Measurements from ENCODE around the gene MCF2L2.

The MCF2L2 gene

DNA sequence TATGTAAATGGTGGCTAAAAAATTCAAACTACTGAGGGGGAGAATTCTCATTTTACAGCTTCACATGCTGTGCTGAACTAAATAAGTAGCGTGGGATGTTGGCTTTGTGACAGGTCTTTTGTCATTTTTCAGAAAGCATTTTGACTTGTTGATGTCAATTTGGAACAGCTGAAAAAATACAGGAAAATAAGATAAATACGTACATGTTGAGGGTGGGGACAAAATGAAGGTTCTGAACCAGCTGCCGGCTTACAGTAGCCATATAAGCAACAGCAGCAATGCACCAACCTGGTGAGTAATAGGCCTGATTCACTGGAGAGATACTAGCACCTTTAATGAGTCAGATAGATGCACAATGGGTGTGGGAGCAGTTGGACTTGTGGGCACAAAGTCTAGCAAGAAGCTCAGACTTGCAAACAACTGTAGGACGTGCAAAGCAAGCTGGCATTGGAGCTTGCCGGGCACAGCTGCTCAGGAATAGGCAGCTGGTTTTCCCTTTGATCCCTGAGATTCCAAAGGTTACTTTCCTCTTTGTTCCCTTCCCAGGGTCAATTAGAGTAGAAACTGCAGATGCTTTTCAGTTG, 162.5 kb downstream of the MCF2L2 start:
- no peak for DNase-seq (ENCODE audit: low spot score)

DNA sequence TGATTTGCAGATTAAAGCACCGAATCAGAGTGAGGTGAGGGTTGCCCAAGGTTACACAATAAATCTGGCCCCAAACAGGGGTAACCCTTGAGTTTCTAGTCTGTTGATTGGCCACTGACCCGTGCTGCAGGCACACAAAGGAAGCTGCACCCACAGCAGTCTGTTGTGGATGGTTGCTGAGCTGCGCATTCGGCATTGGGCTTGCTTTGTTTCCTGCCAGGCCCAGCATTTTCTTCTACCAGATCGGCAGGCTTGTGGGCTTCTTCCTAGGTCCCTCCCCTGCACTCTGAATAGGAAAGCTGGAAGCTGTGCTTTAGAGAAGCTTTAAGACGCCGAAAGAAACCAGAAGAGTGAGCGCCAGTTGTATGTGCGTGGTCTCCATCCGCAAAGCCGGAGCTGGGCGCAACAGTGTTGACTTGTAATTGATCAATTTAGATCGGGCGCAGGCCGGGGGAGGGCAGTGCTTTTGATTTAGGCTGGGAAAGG, 163.2 kb downstream of the MCF2L2 start:
- no peak for DNase-seq (ENCODE audit: low spot score)

DNA sequence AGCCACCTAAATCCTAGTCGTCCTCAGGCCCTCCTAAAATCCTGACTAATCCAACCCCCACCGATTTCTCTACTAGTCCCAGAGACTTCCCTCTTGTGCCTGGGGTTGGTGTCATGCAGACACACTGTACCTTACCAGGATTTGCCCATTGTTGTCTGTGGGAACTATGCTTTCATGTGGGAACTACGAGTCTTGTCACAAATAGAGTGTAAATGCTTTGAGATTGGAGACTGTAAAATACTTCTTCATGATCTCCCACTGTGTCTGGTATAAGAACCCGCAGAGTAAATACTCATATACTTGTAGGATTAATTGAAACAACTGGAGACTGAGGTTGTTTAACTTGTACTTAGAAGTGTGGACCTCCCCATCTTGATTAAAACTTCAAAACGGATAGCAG, 164.2 kb downstream of the MCF2L2 start:
- no peak for DNase-seq (ENCODE audit: low spot score)

DNA sequence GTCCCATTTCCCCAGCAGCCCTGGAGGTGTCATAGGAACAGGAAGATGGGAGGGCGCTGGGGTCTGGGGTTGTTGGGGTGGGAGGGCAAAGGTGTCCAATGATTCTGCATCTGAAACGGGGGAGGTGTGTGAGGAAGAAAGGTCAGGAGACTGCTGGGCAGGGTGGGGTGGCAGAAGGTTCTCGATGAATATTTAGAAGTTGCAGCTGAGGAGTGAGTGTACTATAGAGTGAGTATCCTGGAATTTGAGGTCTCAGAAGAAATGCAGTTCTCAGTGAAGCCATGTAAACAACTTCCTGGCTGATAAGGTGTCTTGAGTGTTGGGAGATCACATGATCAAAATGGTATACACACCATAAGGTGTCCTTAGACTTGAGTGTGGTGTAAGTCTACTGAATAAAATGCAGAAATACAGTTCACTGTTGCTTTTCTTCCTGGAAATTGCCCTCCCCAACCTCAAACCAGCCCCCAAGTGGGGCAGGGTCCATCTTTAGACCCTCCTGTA, 165.5 kb downstream of the MCF2L2 start:
- no peak for DNase-seq (ENCODE audit: low spot score)

DNA sequence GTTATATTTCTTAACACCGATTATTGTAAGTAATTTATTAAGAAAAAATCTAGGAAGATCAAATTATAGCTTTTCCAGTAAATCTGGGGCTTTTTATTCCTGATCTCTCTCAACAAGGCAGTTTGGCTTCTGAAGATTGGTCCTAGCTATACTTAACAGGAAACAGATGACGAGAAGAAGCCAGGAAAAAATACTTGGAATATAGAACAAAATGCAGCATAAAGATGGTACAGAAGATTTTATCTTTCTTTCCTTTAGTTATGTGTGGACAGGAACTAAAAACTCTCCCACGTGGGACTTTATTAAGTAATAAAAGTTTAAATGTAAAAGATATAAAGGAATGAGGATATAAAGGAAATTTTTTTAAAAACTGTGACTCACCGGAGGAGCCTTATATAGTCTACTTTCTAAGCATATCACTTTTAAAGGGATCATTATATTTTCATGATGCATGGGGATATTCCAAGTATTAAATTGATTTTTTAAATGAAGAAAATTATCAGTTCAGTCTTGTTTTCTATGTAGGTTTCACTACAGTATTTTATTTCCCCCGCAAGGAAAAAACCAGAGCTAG, 167.2 kb downstream of the MCF2L2 start:
- no peak for DNase-seq (ENCODE audit: low spot score)

DNA sequence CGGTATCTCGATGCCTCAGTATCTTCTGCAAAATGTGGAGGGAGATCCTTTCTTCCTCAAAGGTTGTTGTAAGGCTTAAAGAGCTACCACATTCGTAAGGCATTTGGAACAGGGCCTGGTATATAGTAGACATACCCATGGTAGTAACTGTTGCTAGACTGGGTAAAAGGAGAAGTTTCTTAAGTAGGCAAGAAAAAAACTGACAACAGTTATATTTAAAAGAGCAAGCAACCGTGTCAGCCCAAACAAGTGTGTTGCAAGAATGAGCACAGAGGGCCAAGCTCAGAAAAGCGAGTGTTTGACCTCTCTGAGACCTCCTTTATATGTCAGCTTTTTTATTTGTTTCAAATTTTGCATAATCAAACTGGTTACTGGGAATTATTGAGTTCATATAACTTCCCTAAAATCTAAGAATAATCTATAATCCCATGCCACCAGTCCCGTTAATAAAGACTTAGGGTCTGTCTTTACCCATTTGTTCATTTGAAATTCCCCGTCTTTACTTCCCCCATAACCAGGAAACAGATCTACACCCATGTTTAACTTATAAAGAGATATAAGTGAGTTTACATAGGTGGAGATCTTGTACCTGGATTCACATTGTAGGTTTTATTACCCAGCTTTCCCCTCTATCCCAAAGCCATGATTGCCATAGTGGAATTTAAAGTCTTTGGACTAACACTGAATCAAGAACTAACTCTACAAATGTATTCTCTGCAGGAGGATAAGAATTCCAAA, 168.1 kb downstream of the MCF2L2 start:
- no peak for DNase-seq (ENCODE audit: low spot score)

DNA sequence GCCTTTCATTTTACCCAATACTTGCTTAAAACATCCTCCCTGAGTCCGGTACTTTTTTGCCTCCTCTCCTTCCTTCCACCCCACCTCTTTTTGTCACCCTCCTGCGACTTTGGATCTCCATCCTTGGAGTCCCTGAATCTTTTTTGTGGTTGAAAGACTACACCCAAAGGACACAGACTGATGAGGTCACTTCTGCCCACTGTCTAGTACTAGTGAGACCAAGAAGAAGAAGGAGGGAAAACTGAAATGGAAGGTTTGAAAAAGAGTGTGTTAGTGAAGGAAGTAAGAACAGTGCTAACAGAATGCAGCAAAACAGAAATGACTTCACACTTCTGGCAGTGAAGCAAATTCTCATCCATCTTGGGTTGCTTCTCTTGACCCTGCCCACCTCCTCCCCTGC, 168.8 kb downstream of the MCF2L2 start:
- no peak for DNase-seq (ENCODE audit: low spot score)

DNA sequence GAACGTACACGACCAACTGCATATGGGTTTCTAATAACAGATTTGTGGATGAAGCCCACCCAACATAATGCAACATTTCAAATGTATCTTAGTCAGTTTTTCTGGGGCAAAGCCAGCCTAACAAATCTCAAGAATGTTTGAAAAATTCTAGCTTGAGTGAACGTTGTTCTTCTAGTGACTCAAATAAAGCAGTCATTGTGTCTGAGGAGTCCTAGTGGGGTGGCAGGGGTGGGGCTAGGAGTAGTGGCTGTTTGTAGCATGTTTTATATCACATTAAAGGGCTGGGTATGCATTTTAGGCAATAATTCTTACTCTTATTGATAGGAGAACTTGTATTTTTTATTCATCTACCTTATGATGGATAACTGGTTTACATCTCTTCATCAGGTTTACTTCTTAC, 169.3 kb downstream of the MCF2L2 start:
- DNase-seq (ENCODE audit: low spot score) = no peak

DNA sequence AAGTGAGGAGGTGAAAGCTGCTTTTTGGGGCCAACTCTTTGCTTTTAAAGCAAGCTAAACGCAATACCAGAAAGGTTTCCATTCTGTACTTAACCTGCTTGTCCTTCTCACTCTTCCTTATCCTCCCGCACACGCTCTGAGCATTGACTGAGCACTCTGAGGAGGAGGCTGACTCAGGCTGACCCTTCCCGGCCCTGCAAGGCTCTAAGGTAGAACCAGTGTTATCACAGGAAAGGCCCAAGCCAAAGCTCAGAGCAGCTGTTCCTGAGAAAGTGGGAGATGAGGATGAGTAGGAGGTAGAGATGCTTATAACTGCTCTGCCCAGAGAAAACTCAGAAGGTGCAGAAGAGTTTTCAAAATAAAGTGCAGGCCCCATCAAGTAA, 173.1 kb downstream of the MCF2L2 start:
- no peak for DNase-seq (ENCODE audit: low spot score)

DNA sequence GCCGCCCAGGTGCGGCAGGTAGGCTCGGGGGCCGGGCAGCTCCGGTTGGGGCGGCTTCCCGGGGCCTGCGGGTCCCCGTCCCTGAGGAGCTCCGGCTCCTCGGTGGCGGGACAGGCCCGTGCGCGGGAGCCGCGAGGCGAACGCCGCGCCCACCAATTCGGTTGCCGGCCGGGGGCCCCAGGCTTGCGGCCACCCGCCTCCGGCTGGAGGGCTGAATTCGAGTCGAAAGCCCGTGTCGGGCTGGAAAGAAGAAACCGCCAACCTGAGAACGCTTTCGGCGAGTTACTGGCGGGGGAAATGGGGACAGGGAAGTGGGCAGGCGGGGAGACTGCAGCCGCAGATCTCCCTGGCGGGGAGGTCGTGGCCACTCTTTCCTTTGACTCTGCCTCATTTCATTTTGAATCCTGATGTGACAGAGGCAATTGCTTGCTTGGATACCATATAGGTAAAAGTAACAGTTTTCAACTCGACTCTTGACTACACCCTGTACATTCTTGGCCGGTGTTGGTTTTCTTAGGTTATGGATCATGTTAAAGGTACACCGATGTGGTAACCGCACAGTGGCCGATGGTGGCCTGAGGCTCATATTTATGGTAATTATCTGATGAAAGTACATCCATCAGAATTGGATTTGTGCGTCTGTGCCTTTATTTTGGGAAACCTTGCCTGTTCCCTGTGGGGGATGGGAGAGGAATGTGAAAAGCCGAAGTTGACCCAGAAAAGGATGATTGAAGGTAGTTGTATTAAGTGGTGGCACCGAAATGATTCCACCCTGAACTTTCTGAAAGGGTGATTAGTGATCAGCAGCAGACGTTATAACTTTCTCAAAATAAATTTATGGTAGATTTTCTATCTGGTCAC, 173.7 kb downstream of the MCF2L2 start:
- no peak for DNase-seq (ENCODE audit: low spot score)

DNA sequence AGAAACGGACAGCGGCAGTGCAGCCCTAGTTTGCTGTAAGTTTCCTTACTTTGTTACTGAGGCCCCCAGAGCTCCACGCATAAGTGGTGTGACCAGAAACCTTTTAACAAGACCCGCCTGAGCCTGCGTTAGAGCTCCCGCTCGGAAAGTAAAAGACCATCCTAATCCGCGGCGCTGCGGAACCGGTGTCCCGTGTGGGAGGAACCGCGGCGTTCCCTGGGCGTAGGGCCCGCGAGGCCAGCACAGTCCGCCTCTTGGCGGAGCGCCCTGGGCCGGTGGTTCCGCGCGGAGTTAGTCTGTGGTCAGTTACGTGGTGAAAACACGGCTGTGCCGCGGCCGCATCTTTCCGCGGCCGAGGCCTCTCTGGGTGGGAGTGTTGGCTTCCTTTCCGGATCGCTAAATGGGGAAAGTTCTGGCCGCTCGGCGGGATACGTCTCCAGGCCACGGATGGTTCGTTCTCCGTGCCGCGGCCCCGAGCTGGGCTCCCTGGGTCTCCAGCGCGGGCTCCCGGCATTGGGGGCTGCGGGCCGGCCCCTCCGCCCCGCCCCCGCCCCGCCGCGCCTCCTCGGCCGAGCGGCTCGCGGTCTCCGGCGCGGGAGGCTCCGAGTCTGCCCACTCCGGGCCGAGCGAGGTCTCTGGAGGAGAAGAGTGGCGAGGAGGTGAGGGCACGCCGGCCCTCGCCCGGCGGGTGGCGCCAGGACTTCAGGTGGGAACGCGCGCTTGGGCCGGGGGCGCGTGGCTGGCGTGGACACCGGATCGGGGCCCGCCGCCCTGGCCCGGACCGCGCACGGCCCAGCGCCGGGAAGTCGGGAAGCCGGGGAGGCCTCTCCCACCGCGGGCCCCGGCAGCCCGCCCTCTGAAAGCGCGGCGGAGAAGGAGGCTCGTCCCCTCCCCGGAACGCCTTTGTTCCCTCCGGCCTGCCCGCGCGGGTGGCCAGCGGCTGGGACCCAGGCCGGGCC, 174.6 kb downstream of the MCF2L2 start:
- no peak for DNase-seq (ENCODE audit: low spot score)

DNA sequence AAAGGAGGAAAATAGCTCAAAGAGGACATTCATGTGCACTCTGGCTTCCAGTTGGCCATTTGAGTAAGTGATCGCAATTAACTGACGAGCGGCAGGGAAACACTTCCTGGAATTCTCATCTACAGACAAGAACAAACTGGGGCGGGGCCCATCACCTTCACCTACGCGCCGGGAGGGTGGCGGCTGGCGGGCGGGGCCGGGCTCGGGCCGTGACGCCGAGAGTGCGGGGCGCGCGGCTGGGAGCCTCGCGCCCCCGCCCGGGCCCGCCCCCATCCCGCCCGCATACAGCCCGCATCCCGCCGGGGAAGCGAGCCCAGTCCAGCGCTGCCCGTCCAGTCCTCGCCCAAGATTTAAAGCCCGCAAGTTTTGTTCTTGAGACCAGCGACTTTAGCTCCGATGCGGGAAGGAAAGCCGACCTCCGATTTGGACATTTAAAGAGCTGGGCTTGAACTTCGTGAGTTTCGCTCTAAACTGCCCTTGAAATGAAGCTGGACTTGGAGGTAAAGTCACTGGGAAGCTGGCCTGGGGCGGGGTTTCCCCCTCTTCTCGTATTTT, 175.4 kb downstream of the MCF2L2 start, which contains the start of gene B3GNT5:
B3GNT5 (plus strand) TSS at position 281 of the 555 bp plus-strand sequence. CDS start 16,546 bp downstream, outside the sequence.
- DNase-seq (ENCODE audit: low spot score) = no peak

DNA sequence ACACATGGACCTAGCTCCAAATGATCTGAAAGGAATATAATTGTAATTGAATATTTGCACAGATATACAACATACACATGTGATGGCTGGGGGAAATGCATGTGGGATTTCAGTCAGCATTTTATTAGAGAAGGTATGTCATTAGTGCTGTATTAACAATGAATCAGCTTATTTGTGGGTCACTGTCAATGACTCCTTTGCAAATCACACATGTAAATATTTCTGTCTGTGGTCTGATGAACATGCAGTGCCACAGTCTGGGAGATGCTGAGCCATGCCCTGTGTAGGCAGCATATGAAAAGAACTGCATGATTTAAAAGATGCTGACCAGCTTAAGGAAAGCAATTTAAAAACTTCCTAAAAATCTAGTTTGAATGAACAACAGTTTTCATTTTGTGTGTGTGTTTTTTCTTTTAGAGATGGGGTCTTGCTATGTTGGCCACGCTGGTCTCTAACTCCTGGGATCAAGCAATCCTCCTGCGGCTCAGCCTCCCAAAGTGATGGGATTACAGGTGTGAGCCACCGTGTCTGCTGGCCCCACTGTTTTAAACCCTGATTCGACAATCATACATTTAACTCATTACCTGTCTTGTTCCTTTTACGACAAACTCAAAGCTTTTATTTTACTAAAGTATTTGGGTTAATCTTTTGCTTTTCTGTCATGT, 176.2 kb downstream of the MCF2L2 start:
- no peak for DNase-seq (ENCODE audit: low spot score)

DNA sequence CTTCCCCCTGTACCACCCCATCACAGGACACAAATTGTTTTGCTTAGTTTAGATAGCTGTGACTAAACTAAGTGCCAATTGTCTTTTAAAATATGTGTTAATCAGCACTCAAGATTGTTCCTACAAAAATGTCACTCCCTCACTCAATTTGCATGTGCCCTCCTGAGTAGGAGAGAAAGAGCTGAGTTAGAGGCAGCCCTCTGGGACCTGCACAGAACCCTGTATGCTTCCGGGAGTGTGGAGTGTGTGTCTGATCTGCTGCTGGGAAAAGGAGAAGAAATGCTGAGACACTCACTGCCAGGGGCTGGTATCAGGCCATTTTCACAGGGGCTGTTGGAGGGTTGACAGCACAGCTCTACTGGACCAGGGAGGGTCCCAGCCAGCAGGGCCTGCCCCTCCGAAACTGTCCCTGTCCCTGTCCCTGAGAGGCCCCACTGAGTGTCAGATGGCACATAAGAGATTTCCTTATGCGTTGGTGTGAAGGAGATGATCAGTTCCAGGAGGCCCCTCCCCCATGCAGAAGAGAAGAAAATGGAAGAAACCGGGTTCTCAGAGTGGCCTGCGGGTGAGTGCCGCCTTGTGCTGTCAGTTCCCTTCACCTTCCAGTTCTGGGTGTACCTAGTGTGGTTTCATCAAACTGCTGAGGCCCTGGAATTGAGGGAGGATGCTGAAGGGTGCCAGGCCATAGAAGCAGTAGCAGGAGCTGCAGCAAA, 179.3 kb downstream of the MCF2L2 start:
- no peak for DNase-seq (ENCODE audit: low spot score)

DNA sequence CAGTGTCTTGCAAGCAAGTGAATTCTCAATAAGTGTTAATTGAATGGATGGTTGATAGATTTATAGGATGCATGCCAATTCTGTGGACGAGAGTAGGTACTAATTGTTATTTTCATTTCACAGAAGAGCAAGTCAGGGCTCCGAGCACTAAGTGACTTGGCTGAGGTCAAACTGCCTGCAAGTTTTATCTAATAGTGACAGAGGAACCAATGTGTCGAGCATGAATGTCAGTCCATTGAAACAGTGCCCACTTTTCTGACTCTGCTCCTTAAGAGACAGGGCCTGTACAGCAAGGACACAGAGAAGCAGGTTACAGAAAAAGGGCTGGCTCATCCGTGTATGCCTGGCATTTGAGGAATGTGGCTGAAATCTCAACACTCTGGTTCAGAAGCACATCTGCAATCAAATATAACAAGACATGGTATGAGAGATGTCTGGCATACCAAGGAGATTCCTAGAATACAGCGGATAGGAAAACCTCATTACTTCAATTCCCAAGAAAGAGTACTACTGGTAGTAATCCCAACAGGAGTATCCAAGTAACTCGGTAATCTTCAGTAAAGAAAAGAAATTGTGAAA, 181.3 kb downstream of the MCF2L2 start:
- no peak for DNase-seq (ENCODE audit: low spot score)

DNA sequence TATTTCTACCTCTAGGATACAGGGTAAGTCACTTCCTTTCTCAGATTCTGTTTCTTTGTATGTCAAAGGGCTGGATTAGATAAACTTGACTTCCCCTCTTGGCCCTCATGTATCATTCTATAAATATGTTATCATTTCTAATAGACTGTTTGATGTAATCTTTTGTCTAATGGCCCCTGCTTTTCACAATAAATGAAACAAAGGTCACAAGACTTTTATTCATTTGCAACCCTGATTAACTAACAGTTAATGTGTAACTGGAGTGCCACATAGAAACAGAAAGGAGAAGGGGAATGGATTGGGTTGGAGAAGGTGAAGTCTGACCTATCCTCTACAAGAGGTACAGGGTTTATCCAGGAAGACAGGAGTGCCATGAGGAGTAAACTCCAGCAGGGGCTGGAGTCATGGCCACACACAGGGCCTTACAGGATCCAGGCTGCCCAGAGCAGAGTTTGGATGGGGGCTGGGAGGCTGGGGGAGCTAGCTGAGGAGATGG, 183.4 kb downstream of the MCF2L2 start:
- DNase-seq (ENCODE audit: low spot score) = no peak

DNA sequence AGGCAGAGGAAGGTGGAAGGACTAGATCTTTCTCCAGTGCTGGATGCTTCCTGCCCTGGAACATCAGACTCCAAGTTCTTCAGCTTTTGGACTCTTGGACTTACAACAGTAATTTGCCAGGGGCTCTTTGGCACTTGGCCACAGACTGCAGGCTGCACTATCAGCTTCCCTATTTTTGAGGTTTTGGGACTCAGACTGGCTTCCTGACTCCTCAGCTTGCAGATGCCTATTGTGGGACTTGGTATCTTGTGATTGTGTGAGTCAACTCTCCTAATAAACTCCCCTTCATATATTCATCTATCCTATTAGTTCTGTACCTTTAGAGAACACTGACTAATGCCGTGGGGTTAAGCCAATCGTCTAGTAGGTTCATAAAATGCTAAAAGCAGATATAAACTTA, 184.2 kb downstream of the MCF2L2 start:
- DNase-seq (ENCODE audit: low spot score) = no peak

DNA sequence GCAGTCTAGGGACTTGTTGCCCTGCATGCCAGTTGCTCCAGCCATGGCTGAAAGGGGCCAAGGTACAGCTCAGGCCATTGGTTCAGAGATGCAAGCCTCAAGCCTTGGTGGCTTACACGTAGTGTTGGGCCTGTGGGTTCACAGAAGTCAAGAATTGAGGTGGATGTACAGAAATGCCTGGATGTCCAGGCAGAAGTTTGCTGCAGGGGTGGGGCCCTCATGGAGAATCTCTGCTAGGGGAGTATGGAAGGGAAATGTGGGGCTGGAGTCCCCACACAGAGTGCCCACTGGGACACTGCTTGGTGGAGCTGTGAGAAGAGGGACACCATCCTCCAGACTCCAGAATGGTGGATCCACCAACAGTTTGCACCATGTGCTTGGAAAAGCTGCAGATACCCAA, 186.0 kb downstream of the MCF2L2 start:
- no peak for DNase-seq (ENCODE audit: low spot score)

DNA sequence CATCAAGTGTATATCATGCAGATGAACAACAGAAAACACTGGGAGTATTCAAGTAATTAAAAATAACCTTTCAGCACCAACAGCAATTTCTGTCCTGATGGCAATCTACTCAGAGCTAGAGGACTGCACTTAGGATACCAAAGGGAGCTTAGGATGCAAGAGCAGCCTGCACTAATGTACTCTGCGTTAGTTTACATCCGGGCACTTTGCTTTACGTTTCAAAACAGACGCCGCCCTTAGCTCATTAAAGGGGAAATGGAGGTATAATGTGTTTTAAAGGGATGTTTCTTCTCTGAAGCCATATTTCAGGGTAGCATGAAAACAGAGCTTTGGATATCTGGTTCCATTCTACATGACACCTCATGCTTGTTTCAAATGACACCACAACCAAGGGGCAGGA, 189.4 kb downstream of the MCF2L2 start:
- no peak for DNase-seq (ENCODE audit: low spot score)

All from cerebellar cortex (tissue), 1 donor.